H9 (cell line): ENCODE data around the gene NQO1. TPM values are rescaled to one million over a fixed set of nuclear protein-coding genes. Genes with fewer than 3 reads are reported as not detected.

ENCODE experiments used
- DNase-seq: peaks from one replicate; pipeline ENCODE4 v3.0.0-alpha.2; 2017
- H2AFZ ChIP-seq: one replicate; pipeline ENCODE4 v1.6.1; 2013; ENCODE audit warnings: mild to moderate bottlenecking, low read length, control low read depth, moderate library complexity
- H2AK5ac ChIP-seq: 2 replicates; pipeline ENCODE4 v1.6.1; 2013; ENCODE audit warnings: low read length, control low read depth, mixed read lengths; ENCODE audit not compliant: insufficient read length
- H2BK120ac ChIP-seq: one replicate; pipeline ENCODE4 v1.6.1; 2013; ENCODE audit warnings: low read depth, mild to moderate bottlenecking, low read length, control low read depth, inconsistent platforms; ENCODE audit not compliant: poor library complexity, severe bottlenecking
- H2BK12ac ChIP-seq: 2 replicates; pipeline ENCODE4 v1.6.1; 2013; ENCODE audit warnings: low read length, control low read depth, mixed read lengths, low read depth; ENCODE audit not compliant: insufficient read length
- H2BK15ac ChIP-seq: 2 replicates; pipeline ENCODE4 v1.6.1; 2013; ENCODE audit warnings: low read depth, low read length, control low read depth
- H2BK20ac ChIP-seq: one replicate; pipeline ENCODE4 v1.6.1; 2013; ENCODE audit warnings: low read depth, mild to moderate bottlenecking, low read length, control low read depth, inconsistent platforms; ENCODE audit not compliant: poor library complexity, severe bottlenecking
- H2BK5ac ChIP-seq: 2 replicates; pipeline ENCODE4 v1.6.1; 2013; ENCODE audit warnings: low read length, control low read depth, mixed read lengths; ENCODE audit not compliant: insufficient read length
- H3K14ac ChIP-seq: 2 replicates; pipeline ENCODE4 v1.6.1; 2013; ENCODE audit warnings: low read length, control low read depth; ENCODE audit not compliant: insufficient read depth
- H3K18ac ChIP-seq: 2 replicates; pipeline ENCODE4 v1.6.1; 2013; ENCODE audit warnings: low read depth, mild to moderate bottlenecking, mixed read lengths, low read length, control low read depth; ENCODE audit not compliant: insufficient read length
- H3K23ac ChIP-seq: 2 replicates; pipeline ENCODE4 v1.6.1; 2013; ENCODE audit warnings: low read length, control low read depth, mixed read lengths, low read depth; ENCODE audit not compliant: insufficient read length
- H3K23me2 ChIP-seq: 2 replicates; pipeline ENCODE4 v1.6.1; 2013; ENCODE audit warnings: low read depth, mild to moderate bottlenecking, mixed read lengths, low read length, control low read depth; ENCODE audit not compliant: insufficient read length, poor library complexity, severe bottlenecking
- H3K27ac ChIP-seq: 2 replicates; pipeline ENCODE4 v1.5.1; 2013; ENCODE audit warnings: low read length, control low read depth, mixed read lengths, low read depth; ENCODE audit not compliant: insufficient read length
- H3K27me3 ChIP-seq: 2 replicates; pipeline ENCODE4 v1.6.1; 2013; ENCODE audit warnings: low read length, control low read depth, inconsistent platforms; ENCODE audit not compliant: insufficient read depth
- H3K4ac ChIP-seq: 2 replicates; pipeline ENCODE4 v1.6.1; 2013; ENCODE audit warnings: low read depth, mild to moderate bottlenecking, control low read depth, inconsistent platforms, low read length, moderate library complexity
- H3K4me1 ChIP-seq: 2 replicates; pipeline ENCODE4 v1.6.1; 2013; ENCODE audit warnings: low read length, control low read depth, inconsistent platforms; ENCODE audit not compliant: insufficient read depth
- H3K4me2 ChIP-seq: 2 replicates; pipeline ENCODE4 v1.6.1; 2013; ENCODE audit warnings: low read length, control low read depth, mixed read lengths; ENCODE audit not compliant: insufficient read length, insufficient read depth
- H3K56ac ChIP-seq: 2 replicates; pipeline ENCODE4 v1.6.1; 2013; ENCODE audit warnings: low read depth, mild to moderate bottlenecking, mixed read lengths, low read length, control low read depth; ENCODE audit not compliant: insufficient read length
- H3K79me1 ChIP-seq: 2 replicates; pipeline ENCODE4 v1.6.1; 2013; ENCODE audit warnings: low read depth, mild to moderate bottlenecking, moderate library complexity, low read length, control low read depth, inconsistent platforms; ENCODE audit not compliant: insufficient read depth, poor library complexity, severe bottlenecking
- H3K79me2 ChIP-seq: 2 replicates; pipeline ENCODE4 v1.6.1; 2013; ENCODE audit warnings: low read length, control low read depth, inconsistent platforms; ENCODE audit not compliant: insufficient read depth
- H3K9ac ChIP-seq: 2 replicates; pipeline ENCODE4 v1.6.1; 2013; ENCODE audit warnings: low read length, control low read depth, mixed read lengths; ENCODE audit not compliant: insufficient read length; ENCODE audit errors: extremely low read depth
- H3K9me3 ChIP-seq: one replicate; pipeline ENCODE4 v1.6.1; 2013; ENCODE audit warnings: low read depth, low read length, inconsistent platforms; ENCODE audit not compliant: control insufficient read depth
- H3T11ph ChIP-seq: one replicate; pipeline ENCODE4 v1.6.1; 2013; ENCODE audit warnings: mild to moderate bottlenecking, low read length, control low read depth, inconsistent platforms
- H4K20me1 ChIP-seq: one replicate; pipeline ENCODE4 v1.6.1; 2013; ENCODE audit not compliant: control insufficient read depth, insufficient read length, insufficient read depth
- H4K5ac ChIP-seq: 2 replicates; pipeline ENCODE4 v1.6.1; 2013; ENCODE audit warnings: low read depth, mild to moderate bottlenecking, mixed read lengths, low read length, control low read depth; ENCODE audit not compliant: insufficient read length
- H4K8ac ChIP-seq: replicated peaks from 2 replicates; pipeline ENCODE4 v1.6.1; 2013; ENCODE audit warnings: low read length, control low read depth, mixed read lengths, low read depth; ENCODE audit not compliant: insufficient read length
- H4K91ac ChIP-seq: 2 replicates; pipeline ENCODE4 v1.6.1; 2013; ENCODE audit warnings: low read depth, mild to moderate bottlenecking, moderate library complexity, mixed read lengths, low read length, control low read depth; ENCODE audit not compliant: insufficient read length
- H3K27ac Mint-ChIP-seq, 3 experiments: 2 replicates in 2 of 3; 3 replicates in 1 of 3; pipeline ENCODE4 v1.8.0; 2020 to 2021; ENCODE audit warnings: mixed read lengths in 3 of 3, mild to moderate bottlenecking in 1 of 3, moderate library complexity in 1 of 3
- H3K27me3 Mint-ChIP-seq: 2 replicates; pipeline ENCODE4 v1.8.0; 2021; ENCODE audit warnings: low read depth, mild to moderate bottlenecking, moderate library complexity, mixed read lengths
- H3K36me3 Mint-ChIP-seq, 3 experiments: 2 replicates in 2 of 3; 3 replicates in 1 of 3; pipeline ENCODE4 v1.8.0; 2020 to 2021; ENCODE audit warnings: low read depth in 3 of 3, mixed read lengths in 3 of 3; ENCODE audit not compliant: insufficient read depth in 1 of 3
- H3K4me1 Mint-ChIP-seq, 2 experiments: 2 replicates each; pipeline ENCODE4 v1.8.0; 2020; ENCODE audit warnings: mixed read lengths in 2 of 2
- H3K4me3 Mint-ChIP-seq, 2 experiments: 2 replicates in 1 of 2; 3 replicates in 1 of 2; pipeline ENCODE4 v1.8.0; 2020 to 2021; ENCODE audit warnings: mild to moderate bottlenecking in 2 of 2, mixed read lengths in 2 of 2, moderate library complexity in 1 of 2
- H3K9me3 Mint-ChIP-seq, 2 experiments: 2 replicates in 1 of 2; 3 replicates in 1 of 2; pipeline ENCODE4 v1.8.0; 2020; ENCODE audit warnings: mild to moderate bottlenecking in 2 of 2, mixed read lengths in 2 of 2, moderate library complexity in 1 of 2
- WGBS: extraction: QIAGEN DNeasy Blood & Tissue Kit; methylation state at CpG from one replicate; pipeline ENCODE4 v1.1.7; 2013; ENCODE audit warnings: missing lambda C conversion rate, low lambda C conversion rate, mixed read lengths; ENCODE audit not compliant: insufficient read length; ENCODE audit errors: extremely low coverage; 5-methylcytosine and 5-hydroxymethylcytosine counted together
- total RNA-seq: library from RNA; stranded (reverse); gene quantifications from 2 replicates; pipeline ENCODE4 v1.2.1, GENCODE V29; 2021
- TF ChIP-seq, protein P1 (sequence below): fragments of 200-600 bp; sonication (generic); conservative IDR thresholded peaks from 3 replicates; pipeline ENCODE4 v1.8.0; 2021; ENCODE audit warnings: antibody characterized with exemption, mild to moderate bottlenecking

Gene NQO1
- total RNA-seq, 1 experiment from 2014 or later: 64.6 TPM

DNA sequence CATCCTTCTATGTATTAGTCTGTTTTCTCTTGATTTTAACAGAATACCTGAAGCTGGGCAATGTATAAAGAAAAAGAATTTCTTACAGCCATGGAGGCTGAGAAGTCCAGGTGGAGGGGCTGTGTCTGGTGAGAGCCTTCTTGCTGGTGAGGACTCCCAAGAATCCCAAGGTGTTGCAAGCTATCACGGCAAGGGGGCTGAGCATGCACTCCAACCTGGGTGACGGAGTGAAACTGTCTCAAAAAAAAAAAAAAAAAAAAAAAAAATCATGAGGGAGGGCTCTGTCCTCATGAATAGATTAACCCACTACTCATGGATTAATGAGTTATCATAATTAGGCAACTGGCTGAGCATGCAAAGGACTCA is 19.4 kb downstream of the NQO1 start:
- Histone ChIP-seq H4K20me1 (no peaks in the 10 kb centered on the region), H3K79me1 (no peaks in the 10 kb centered on the region), H2BK5ac (no peak overlapping the region), H2AK5ac (no peak overlapping the region), H3K27me3 (no peaks in the 10 kb centered on the region), H3K14ac (no peak overlapping the region), H3K4me2 (no peak overlapping the region), H3K23ac (no peak overlapping the region), H3T11ph (no peak overlapping the region), H3K9ac (no peak overlapping the region), H2BK20ac (no peak overlapping the region), H3K23me2 (no peaks in the 10 kb centered on the region), H3K4ac (no peak overlapping the region), H4K91ac (no peak overlapping the region), H3K79me2 (no peaks in the 10 kb centered on the region), H2BK15ac (no peak overlapping the region), H2AFZ (no peak overlapping the region), H3K18ac (no peak overlapping the region), H3K4me1 (no peaks in the 10 kb centered on the region), H3K27ac (no peak overlapping the region), H2BK120ac (no peak overlapping the region), H4K8ac (no peak overlapping the region), H3K9me3 (no peaks in the 10 kb centered on the region), H2BK12ac (no peak overlapping the region), H4K5ac (no peak overlapping the region), H3K56ac (no peak overlapping the region)
- H3K4me3 Mint-ChIP-seq: no peak overlapping the region
- peaks cover 0 to 19% (median 0%) of the 10 kb centered on the region in 3 experiments; a peak in 4 of 7 replicates for H3K36me3 Mint-ChIP-seq
- no peaks in the 10 kb centered on the region for H3K27me3 Mint-ChIP-seq
- TF ChIP-seq, protein P1, sequence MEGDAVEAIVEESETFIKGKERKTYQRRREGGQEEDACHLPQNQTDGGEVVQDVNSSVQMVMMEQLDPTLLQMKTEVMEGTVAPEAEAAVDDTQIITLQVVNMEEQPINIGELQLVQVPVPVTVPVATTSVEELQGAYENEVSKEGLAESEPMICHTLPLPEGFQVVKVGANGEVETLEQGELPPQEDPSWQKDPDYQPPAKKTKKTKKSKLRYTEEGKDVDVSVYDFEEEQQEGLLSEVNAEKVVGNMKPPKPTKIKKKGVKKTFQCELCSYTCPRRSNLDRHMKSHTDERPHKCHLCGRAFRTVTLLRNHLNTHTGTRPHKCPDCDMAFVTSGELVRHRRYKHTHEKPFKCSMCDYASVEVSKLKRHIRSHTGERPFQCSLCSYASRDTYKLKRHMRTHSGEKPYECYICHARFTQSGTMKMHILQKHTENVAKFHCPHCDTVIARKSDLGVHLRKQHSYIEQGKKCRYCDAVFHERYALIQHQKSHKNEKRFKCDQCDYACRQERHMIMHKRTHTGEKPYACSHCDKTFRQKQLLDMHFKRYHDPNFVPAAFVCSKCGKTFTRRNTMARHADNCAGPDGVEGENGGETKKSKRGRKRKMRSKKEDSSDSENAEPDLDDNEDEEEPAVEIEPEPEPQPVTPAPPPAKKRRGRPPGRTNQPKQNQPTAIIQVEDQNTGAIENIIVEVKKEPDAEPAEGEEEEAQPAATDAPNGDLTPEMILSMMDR: no peak
- no CpG with 5 or more reads among the region's 2 CpGs for WGBS
- H3K9me3 Mint-ChIP-seq: no peaks in the 10 kb centered on the region
- no peak overlapping the region for H3K27ac Mint-ChIP-seq
- DNase-seq: no peak
- H3K4me1 Mint-ChIP-seq: no peaks in the 10 kb centered on the region
